Measurements from ENCODE around the gene SDK1.

SDK1 gene

DNA sequence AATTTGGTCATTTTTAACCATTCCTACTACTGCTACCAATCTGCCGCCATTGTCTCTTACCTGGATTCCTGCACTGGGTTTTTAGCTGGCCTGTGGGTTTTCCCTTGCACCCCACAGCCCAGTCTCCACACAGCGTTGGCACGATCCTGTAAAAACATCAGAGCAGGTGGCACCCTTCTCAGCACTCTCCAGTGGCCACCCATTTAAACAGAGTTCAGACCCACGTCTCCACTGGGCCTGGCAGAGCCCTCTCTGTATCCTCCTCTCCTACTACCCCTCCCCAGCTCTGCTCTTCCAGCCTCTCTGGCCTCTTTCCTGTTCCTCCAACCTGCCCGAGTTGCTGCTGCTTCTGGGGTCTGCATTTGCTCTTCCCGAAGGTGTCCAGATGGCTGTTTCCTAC lies 259.4 kb downstream of the SDK1 start:
- no peaks in the 10 kb centered on the region for H3K36me3 ChIP-seq (ENCODE audit: control insufficient read depth in 5 of 5, insufficient read depth in 5 of 5, low read length in 5 of 5)
- H3K27me3 ChIP-seq (ENCODE audit: control insufficient read depth in 5 of 5, insufficient read depth in 4 of 5, low read length in 5 of 5) = no peaks in the 10 kb centered on the region
- no peak overlapping the region for H3K4me3 ChIP-seq (ENCODE audit: low read depth in 1 of 5, low read length in 5 of 5)
- no peak overlapping the region for H3K27ac ChIP-seq (ENCODE audit: low read depth, low read length)
- no peak overlapping the region for H3K9ac ChIP-seq (ENCODE audit: low read length in 5 of 5)
- peaks cover 0 to 19% (median 15%) of the 10 kb centered on the region in 5 donors for H3K4me1 ChIP-seq (ENCODE audit: control insufficient read depth in 5 of 5, insufficient read depth in 5 of 5, low read length in 5 of 5)
- H3K9me3 ChIP-seq (ENCODE audit: control insufficient read depth in 5 of 5, low read length in 5 of 5) = peaks cover 0 to 3% (median 0%) of the 10 kb centered on the region in 5 donors

- Histone ChIP-seq H3K27me3 (ENCODE audit: control insufficient read depth in 5 of 5, insufficient read depth in 4 of 5, low read length in 5 of 5) (no peaks in the 10 kb centered on the region), H3K4me3 (ENCODE audit: low read depth in 1 of 5, low read length in 5 of 5) (no peak overlapping the region), H3K27ac (ENCODE audit: low read depth, low read length) (no peak overlapping the region), H3K36me3 (ENCODE audit: control insufficient read depth in 5 of 5, insufficient read depth in 5 of 5, low read length in 5 of 5) (no peaks in the 10 kb centered on the region), H3K9ac (ENCODE audit: low read length in 5 of 5) (no peak overlapping the region), H3K9me3 (ENCODE audit: control insufficient read depth in 5 of 5, low read length in 5 of 5) (no peaks in the 10 kb centered on the region), H3K4me1 (ENCODE audit: control insufficient read depth in 5 of 5, insufficient read depth in 5 of 5, low read length in 5 of 5) (peaks cover 0 to 18% (median 14%) of the 10 kb centered on the region in 5 donors)
These were observed 260.9 kb downstream of the SDK1 start for GRCh38 chr7:3561932-3562331.

DNA sequence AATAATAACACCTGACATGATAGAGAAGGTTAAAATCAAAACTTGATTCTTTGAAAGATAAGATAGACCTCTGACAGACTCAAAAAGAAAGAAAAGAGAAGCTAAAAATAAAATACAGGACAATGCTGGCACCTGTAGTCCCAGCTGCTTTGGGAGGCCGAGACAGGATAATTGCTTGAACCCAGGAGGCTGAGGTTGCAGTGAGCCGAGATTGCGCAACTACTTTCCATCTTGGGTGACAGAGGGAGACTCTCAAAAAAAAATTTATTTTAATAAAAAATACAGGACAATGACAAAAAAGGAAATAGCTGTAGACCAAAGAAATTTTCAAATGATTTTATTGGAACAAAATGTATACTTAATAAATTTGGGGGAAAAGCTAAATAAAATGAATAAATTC lies 263.2 kb downstream of the SDK1 start:
- Histone ChIP-seq H3K9me3 (ENCODE audit: control insufficient read depth in 5 of 5, low read length in 5 of 5) (no peaks in the 10 kb centered on the region), H3K27me3 (ENCODE audit: control insufficient read depth in 5 of 5, insufficient read depth in 4 of 5, low read length in 5 of 5) (no peaks in the 10 kb centered on the region), H3K4me3 (ENCODE audit: low read depth in 1 of 5, low read length in 5 of 5) (no peak overlapping the region), H3K4me1 (ENCODE audit: control insufficient read depth in 5 of 5, insufficient read depth in 5 of 5, low read length in 5 of 5) (peaks cover 0 to 6% (median 4%) of the 10 kb centered on the region in 5 donors), H3K9ac (ENCODE audit: low read length in 5 of 5) (no peak overlapping the region), H3K36me3 (ENCODE audit: control insufficient read depth in 5 of 5, insufficient read depth in 5 of 5, low read length in 5 of 5) (no peaks in the 10 kb centered on the region), H3K27ac (ENCODE audit: low read depth, low read length) (no peak overlapping the region)

DNA sequence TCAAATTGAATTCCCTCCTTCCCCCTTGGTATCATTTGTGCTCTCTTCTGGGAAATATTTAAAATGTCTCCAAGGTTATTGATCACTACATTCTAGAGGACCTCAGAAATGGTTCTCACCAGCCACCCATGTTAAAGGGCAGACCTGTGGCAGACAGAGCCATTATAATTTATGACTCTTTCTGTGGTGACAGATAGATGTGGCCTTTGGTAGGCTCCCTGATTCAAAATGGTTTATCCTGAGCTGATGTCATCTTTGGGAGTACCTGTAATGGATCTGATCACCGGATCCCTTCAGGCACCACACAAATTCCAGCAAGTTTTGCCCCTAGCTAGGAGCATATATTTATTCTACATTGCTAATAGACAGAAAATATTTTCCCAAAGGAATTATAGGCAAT lies 267.5 kb downstream of the SDK1 start:
- Histone ChIP-seq H3K27ac (ENCODE audit: low read depth, low read length) (no peak overlapping the region), H3K4me1 (ENCODE audit: control insufficient read depth in 5 of 5, insufficient read depth in 5 of 5, low read length in 5 of 5) (no peaks in the 10 kb centered on the region), H3K9me3 (ENCODE audit: control insufficient read depth in 5 of 5, low read length in 5 of 5) (no peaks in the 10 kb centered on the region), H3K9ac (ENCODE audit: low read length in 5 of 5) (no peak overlapping the region), H3K4me3 (ENCODE audit: low read depth in 1 of 5, low read length in 5 of 5) (no peak overlapping the region), H3K36me3 (ENCODE audit: control insufficient read depth in 5 of 5, insufficient read depth in 5 of 5, low read length in 5 of 5) (no peaks in the 10 kb centered on the region), H3K27me3 (ENCODE audit: control insufficient read depth in 5 of 5, insufficient read depth in 4 of 5, low read length in 5 of 5) (no peaks in the 10 kb centered on the region)

DNA sequence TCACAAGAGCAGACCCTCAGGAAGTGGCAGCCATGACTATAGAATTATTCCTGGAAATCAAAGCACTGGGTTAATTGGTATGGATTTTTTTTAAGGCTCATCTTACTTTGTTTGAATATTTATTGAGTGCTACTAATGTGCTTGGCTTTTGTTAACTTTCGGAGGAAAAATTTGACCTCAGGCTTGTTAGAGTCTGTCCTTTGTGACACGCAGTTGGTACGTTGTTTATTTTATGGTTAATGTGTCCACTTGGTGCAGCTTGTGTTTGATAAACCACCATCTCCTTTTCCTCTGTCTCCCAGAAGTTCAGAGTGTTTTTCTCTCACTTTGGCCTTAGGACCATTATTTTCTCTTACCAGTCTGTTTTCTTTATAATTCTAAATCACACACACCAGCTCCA lies 268.6 kb downstream of the SDK1 start:
- H3K36me3 ChIP-seq (ENCODE audit: control insufficient read depth in 5 of 5, insufficient read depth in 5 of 5, low read length in 5 of 5) = no peaks in the 10 kb centered on the region
- H3K9ac ChIP-seq (ENCODE audit: low read length in 5 of 5) = no peak overlapping the region
- no peaks in the 10 kb centered on the region for H3K9me3 ChIP-seq (ENCODE audit: control insufficient read depth in 5 of 5, low read length in 5 of 5)
- H3K4me1 ChIP-seq (ENCODE audit: control insufficient read depth in 5 of 5, insufficient read depth in 5 of 5, low read length in 5 of 5) = no peaks in the 10 kb centered on the region
- no peak overlapping the region for H3K27ac ChIP-seq (ENCODE audit: low read depth, low read length)
- H3K27me3 ChIP-seq (ENCODE audit: control insufficient read depth in 5 of 5, insufficient read depth in 4 of 5, low read length in 5 of 5) = no peaks in the 10 kb centered on the region
- no peak overlapping the region for H3K4me3 ChIP-seq (ENCODE audit: low read depth in 1 of 5, low read length in 5 of 5)

- H3K27me3 ChIP-seq (ENCODE audit: control insufficient read depth in 5 of 5, insufficient read depth in 4 of 5, low read length in 5 of 5) = no peaks in the 10 kb centered on the region
- no peak overlapping the region for H3K27ac ChIP-seq (ENCODE audit: low read depth, low read length)
- no peak overlapping the region for H3K4me3 ChIP-seq (ENCODE audit: low read depth in 1 of 5, low read length in 5 of 5)
- no peaks in the 10 kb centered on the region for H3K36me3 ChIP-seq (ENCODE audit: control insufficient read depth in 5 of 5, insufficient read depth in 5 of 5, low read length in 5 of 5)
- H3K9ac ChIP-seq (ENCODE audit: low read length in 5 of 5) = no peak overlapping the region
- peaks cover 0 to 8% (median 3%) of the 10 kb centered on the region in 5 donors for H3K9me3 ChIP-seq (ENCODE audit: control insufficient read depth in 5 of 5, low read length in 5 of 5)
- H3K4me1 ChIP-seq (ENCODE audit: control insufficient read depth in 5 of 5, insufficient read depth in 5 of 5, low read length in 5 of 5) = no peaks in the 10 kb centered on the region
These were observed 272.1 kb downstream of the SDK1 start for GRCh38 chr7:3573151-3573550.

DNA sequence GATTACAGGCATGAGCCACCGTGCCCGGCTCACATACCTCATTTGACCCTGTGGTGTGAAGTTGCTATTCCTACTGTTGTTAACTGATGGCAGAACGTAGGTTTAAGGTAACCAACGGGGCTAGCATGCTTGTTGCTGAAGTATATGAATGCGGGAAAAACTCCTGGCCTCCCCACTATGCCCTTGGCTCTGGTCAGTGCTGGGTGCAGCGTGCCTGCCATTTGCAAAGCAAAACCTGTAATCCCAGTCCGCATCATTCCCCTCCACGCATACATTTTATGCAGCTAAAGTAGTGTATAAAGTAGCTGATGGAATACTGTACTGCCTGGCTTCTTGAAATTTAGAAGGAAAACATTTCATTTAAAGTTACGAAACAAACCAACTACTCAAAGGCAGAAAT lies 273.3 kb downstream of the SDK1 start:
- peaks cover 0 to 14% (median 3%) of the 10 kb centered on the region in 5 donors for H3K9me3 ChIP-seq (ENCODE audit: control insufficient read depth in 5 of 5, low read length in 5 of 5)

GRCh38 chr7:3575753-3576531 lies 274.9 kb downstream of the SDK1 start:
- Histone ChIP-seq H3K4me3 (ENCODE audit: low read depth in 1 of 5, low read length in 5 of 5) (no peak overlapping the region), H3K36me3 (ENCODE audit: control insufficient read depth in 5 of 5, insufficient read depth in 5 of 5, low read length in 5 of 5) (no peaks in the 10 kb centered on the region), H3K27me3 (ENCODE audit: control insufficient read depth in 5 of 5, insufficient read depth in 4 of 5, low read length in 5 of 5) (no peaks in the 10 kb centered on the region), H3K4me1 (ENCODE audit: control insufficient read depth in 5 of 5, insufficient read depth in 5 of 5, low read length in 5 of 5) (no peaks in the 10 kb centered on the region), H3K27ac (ENCODE audit: low read depth, low read length) (no peak overlapping the region), H3K9ac (ENCODE audit: low read length in 5 of 5) (no peak overlapping the region), H3K9me3 (ENCODE audit: control insufficient read depth in 5 of 5, low read length in 5 of 5) (peaks cover 0 to 14% (median 3%) of the 10 kb centered on the region in 5 donors)

More for the DNA sequence above, 273.3 kb downstream of the SDK1 start:
- H3K27me3 ChIP-seq (ENCODE audit: control insufficient read depth in 5 of 5, insufficient read depth in 4 of 5, low read length in 5 of 5) = no peaks in the 10 kb centered on the region
- H3K27ac ChIP-seq (ENCODE audit: low read depth, low read length) = no peak overlapping the region
- no peak overlapping the region for H3K9ac ChIP-seq (ENCODE audit: low read length in 5 of 5)
- no peaks in the 10 kb centered on the region for H3K36me3 ChIP-seq (ENCODE audit: control insufficient read depth in 5 of 5, insufficient read depth in 5 of 5, low read length in 5 of 5)
- H3K4me3 ChIP-seq (ENCODE audit: low read depth in 1 of 5, low read length in 5 of 5) = no peak overlapping the region
- no peaks in the 10 kb centered on the region for H3K4me1 ChIP-seq (ENCODE audit: control insufficient read depth in 5 of 5, insufficient read depth in 5 of 5, low read length in 5 of 5)

GRCh38 chr7:3578399-3578798 lies 277.3 kb downstream of the SDK1 start:
- Histone ChIP-seq H3K27ac (ENCODE audit: low read depth, low read length) (no peak overlapping the region), H3K4me3 (ENCODE audit: low read depth in 1 of 5, low read length in 5 of 5) (no peak overlapping the region), H3K4me1 (ENCODE audit: control insufficient read depth in 5 of 5, insufficient read depth in 5 of 5, low read length in 5 of 5) (no peaks in the 10 kb centered on the region), H3K27me3 (ENCODE audit: control insufficient read depth in 5 of 5, insufficient read depth in 4 of 5, low read length in 5 of 5) (no peaks in the 10 kb centered on the region), H3K9me3 (ENCODE audit: control insufficient read depth in 5 of 5, low read length in 5 of 5) (peaks cover 0 to 14% (median 3%) of the 10 kb centered on the region in 5 donors), H3K9ac (ENCODE audit: low read length in 5 of 5) (no peak overlapping the region), H3K36me3 (ENCODE audit: control insufficient read depth in 5 of 5, insufficient read depth in 5 of 5, low read length in 5 of 5) (no peaks in the 10 kb centered on the region)

- Histone ChIP-seq H3K9ac (ENCODE audit: low read length in 5 of 5) (no peak overlapping the region), H3K9me3 (ENCODE audit: control insufficient read depth in 5 of 5, low read length in 5 of 5) (peaks cover 0 to 14% (median 3%) of the 10 kb centered on the region in 5 donors)
These were observed 278.7 kb downstream of the SDK1 start for GRCh38 chr7:3579638-3580219.

More at GRCh38 chr7:3579638-3580219, 278.7 kb downstream of the SDK1 start:
- Histone ChIP-seq H3K27me3 (ENCODE audit: control insufficient read depth in 5 of 5, insufficient read depth in 4 of 5, low read length in 5 of 5) (no peaks in the 10 kb centered on the region), H3K4me1 (ENCODE audit: control insufficient read depth in 5 of 5, insufficient read depth in 5 of 5, low read length in 5 of 5) (no peaks in the 10 kb centered on the region), H3K4me3 (ENCODE audit: low read depth in 1 of 5, low read length in 5 of 5) (no peak overlapping the region), H3K27ac (ENCODE audit: low read depth, low read length) (no peak overlapping the region), H3K36me3 (ENCODE audit: control insufficient read depth in 5 of 5, insufficient read depth in 5 of 5, low read length in 5 of 5) (no peaks in the 10 kb centered on the region)

All from subcutaneous abdominal adipose tissue (tissue), 5 donors.